GM21367 (cell line): ENCODE data around the gene OPN1SW.

Experiments used
- ATAC-seq: cut with Tn5 transposase; IDR thresholded peaks from one replicate; pipeline ENCODE4 v1.9.1; 2021; ENCODE audit not compliant: unreplicated experiment

Gene OPN1SW

DNA sequence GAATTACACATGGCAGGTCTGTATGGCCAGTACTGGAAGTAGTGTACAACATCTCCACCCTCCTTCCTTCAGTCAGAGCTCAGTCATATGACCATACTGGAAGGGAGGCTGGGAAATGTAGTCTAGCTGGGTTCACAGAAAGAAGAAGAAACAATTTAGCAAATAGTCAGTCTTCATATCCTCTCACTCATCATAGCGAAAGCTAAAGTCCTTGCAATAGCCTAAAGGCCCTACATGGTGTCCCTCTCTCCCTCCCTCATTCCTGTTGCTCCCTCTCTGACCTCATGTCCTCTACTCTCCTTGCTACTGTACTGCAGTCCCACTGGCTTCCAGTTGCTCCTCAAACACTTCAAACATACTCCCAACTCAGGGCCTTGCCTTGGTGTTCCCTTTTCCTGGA is 40.7 kb downstream of the OPN1SW start:
- ATAC-seq, result no peak

DNA sequence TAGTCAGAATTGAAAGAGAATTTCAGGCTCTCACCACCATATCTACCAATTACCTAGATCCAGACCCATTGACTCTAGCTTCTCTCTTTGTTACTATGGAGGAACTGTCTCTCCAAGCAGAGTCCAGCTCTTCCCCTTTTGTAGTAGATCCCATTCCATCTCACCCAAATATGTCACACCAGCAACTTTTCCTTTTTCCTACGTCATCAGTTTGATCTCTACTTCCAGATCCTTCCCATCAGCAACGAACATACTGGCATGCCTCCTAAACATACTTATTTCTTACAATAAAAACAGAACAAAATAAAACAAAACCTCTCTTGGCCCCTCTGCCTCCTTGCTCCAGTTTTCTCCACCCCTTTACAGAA is 42.3 kb downstream of the OPN1SW start:
- no peak for ATAC-seq

DNA sequence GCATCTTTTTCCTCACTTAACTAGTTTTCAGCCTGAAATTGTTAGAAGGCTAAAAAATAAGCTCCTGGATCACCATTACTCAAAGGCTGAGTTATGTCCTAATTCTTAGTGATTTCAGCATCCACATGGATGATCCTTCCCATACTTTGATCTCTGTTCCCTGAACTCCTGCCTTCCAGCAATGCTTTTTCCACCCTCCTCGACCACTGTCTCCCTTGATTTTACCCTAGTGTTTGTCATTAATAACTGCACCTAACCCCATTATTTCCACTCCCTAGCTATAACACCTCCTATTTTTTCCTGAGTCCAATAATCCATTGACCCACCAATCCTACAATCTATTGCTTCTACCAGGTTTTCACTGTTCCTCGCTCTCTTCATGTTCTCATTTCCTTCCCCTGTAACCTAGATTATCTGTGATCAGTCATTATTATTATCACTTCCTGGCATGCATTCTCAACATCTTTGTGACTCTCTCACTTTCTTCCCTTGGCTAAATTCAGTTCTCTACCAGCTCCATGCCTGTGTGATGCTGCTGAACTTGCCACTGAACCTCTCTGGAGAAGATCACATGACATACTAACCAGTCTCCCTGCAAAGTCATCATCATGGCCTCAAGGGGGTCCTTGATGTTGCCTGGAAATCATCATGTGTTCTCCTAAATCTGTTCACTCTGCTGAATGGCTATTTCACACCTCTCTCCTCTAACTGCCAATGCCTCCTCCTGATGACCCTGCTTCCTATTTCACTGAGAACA is 42.9 kb downstream of the OPN1SW start:
- ATAC-seq, result no peak

DNA sequence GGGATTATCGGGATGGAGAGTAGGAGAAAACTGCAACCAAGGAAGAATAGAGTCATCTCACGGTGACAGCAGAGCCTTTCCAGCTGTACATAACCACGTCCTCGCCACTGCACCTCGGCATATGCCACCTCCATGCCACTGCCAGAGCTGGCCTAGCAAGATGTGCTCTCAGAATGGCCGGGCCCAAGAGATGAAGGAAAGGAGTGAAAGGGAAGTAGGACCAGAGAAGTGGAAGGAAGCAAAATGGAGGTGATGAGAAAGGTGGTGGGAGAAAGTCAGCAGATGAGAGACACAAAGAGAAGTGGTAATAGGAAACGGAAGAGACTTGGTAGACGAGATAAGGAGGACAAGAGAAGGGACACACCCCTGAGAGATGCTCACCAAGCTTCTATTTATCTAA is 44.4 kb downstream of the OPN1SW start:
- no peak for ATAC-seq

DNA sequence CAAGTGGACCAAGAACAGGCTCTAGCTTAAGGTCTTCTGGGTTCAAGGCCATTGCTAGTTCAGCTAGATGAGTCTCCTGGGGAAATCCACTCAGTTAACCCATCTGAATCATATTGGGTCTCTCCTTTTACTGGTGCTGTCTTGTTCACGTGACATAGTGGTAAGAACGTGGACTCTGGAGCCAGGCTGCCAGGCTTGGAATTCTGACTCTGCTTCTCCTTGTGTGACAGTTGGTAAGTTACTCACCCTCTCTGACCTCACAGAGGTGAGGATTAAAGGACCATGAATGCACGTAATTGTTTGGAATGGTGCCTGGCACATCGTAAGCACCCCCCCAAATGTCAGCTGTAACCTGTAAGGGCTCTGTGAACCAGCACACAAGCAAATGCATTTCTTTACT is 46.1 kb downstream of the OPN1SW start:
- ATAC-seq, result no peak

GRCh38 chr7:128728598-128728997 is 47.0 kb downstream of the OPN1SW start:
- ATAC-seq, result no peak

- ATAC-seq, result no peak
Measured at GRCh38 chr7:128727239-128727638, 48.4 kb downstream of the OPN1SW start.

GRCh38 chr7:128726737-128727072 is 48.9 kb downstream of the OPN1SW start:
- no peak for ATAC-seq

DNA sequence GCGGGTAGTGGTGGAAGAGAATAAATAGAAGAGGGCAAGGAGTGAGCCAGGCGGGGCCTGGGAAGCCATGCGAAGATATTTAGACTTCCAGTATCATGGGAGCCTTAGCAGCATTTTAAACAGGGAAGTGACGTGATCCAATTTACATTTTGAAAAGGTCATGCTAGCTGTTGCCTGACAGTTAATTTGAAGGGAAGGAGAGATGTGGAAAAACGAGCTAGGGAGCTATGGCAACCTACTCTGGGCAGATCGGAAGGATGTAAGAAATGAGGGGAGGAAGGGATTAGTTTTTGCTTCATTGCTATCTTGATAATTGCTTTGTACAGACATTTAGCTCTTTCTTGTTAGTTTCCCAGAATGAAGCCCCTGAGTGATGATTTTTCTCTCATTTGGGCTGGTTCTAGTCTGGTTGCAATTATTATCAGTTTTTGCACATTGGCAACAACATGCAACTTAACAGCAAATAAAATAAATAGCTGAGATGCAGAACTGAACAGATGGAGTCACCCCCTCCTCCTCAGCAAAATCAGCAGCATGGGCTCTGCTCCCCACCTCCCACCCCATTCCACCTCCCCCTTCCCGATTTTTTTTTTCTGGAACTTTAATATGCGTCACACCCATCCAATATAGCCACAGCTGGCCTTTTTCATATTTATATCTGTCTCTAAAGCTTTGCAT is 49.4 kb downstream of the OPN1SW start:
- no peak for ATAC-seq

GRCh38 chr7:128725531-128725930 is 50.1 kb downstream of the OPN1SW start:
- no peak for ATAC-seq

DNA sequence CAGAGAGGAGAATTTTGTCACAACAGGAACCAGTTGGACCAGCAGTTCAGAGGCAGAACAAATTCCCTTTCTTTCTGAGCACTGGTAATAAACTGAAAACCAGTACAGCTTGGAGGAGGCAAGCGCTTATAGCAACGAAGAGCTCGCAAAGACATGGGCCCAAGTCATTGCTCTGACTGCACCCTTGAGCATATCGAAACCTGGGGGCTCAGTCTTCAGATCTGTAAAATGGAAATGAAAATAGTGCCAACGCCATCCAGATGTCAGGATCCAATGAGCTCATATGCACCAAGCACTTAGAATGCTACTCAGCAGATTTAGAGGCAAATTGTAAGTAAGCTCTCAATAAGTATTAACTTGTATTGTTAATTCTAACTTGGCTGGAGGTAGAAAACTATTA is 50.9 kb downstream of the OPN1SW start:
- ATAC-seq, result no peak
